SJSA1 (cell line): ENCODE results near the gene KMT2A. TPM values are rescaled to one million over a fixed set of nuclear protein-coding genes. Genes with fewer than 3 reads are reported as not detected.
"Not testable (repeated sequence)": the region's sequence is repeated elsewhere in the genome, so short reads cannot be mapped to it uniquely, and the experiment has no call there.

ENCODE experiments used
- DNase-seq, 2 experiments: peaks; one replicate each; pipeline ENCODE4 v3.0.0-alpha.2; 2015 to 2020; ENCODE audit warnings: low spot score in 2 of 2, low read depth in 1 of 2
- H3K27ac ChIP-seq: fragments of 250-450 bp; sonication (Bioruptor Pico); 2 replicates; pipeline ENCODE4 v1.5.1; 2020; ENCODE audit warnings: mild to moderate bottlenecking, moderate library complexity
- H3K27me3 ChIP-seq: fragments of 250-450 bp; sonication (Bioruptor Pico); replicated peaks from 2 replicates; pipeline ENCODE4 v1.5.1; 2020; ENCODE audit warnings: mild to moderate bottlenecking, moderate library complexity
- H3K36me3 ChIP-seq: fragments of 250-450 bp; sonication (Bioruptor Pico); 2 replicates; pipeline ENCODE4 v1.5.1; 2020; ENCODE audit warnings: mild to moderate bottlenecking
- H3K4me1 ChIP-seq: fragments of 250-450 bp; sonication (Bioruptor Pico); replicated peaks from 2 replicates; pipeline ENCODE4 v1.6.1; 2021; ENCODE audit warnings: mild to moderate bottlenecking
- H3K4me3 ChIP-seq: fragments of 250-450 bp; sonication (Bioruptor Pico); 2 replicates; pipeline ENCODE4 v1.5.1; 2020; ENCODE audit warnings: mild to moderate bottlenecking
- H3K9me3 ChIP-seq: fragments of 250-450 bp; sonication (Bioruptor Pico); replicated peaks from 2 replicates; pipeline ENCODE4 v1.5.1; 2020; ENCODE audit warnings: mild to moderate bottlenecking
- total RNA-seq: library from RNA; depleted of rRNA; stranded (reverse); fragments of >200 nt; shearing (Covaris generic); gene quantifications from 2 replicates; pipeline ENCODE4 v1.2.3, GENCODE V29; 2014; rRNA removed

KMT2A gene
- 12.8 and 13.4 TPM in 2 replicates for total RNA-seq

DNA sequence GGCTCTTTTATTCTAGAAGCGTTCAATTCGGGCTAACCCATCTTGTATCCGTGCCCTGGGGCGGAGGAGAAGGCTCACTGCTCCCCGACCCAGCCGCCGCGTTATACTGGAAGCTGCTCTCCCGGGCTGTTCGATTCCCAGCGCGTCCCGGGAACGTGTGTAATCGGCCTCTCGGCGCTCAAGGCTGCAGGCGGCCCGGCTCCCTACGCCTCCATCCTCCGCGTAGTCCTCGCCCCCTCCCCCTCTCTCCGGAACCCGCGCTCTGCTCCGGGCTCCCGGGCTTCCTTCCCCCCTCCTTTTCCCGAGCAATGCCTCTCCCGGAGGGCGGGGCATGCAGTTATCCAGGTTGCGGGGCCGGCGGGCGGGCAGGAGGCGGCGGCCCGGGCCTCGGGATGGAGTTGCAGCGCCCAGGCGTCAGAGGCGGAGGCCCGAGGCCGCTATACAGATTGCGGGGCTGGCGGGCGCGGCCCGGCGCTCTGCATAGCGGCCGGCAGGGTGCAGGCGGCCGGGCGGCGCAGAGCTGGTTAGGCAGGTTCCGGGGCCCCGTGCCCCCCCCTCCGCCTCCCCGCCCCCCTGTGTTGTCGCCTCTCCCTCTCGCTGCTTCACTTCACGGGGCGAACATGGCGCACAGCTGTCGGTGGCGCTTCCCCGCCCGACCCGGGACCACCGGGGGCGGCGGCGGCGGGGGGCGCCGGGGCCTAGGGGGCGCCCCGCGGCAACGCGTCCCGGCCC lies at the start of gene KMT2A:
KMT2A (plus strand) TSS at position 600 of the 732 bp plus-strand sequence; CDS start at position 621, 21 bp downstream.
- Histone ChIP-seq H3K4me3 (peak within 1 kb of the TSS; percentile 72), H3K4me1 (peaks cover 8% of the 10 kb centered on the region), H3K27me3 (no peaks in the 10 kb centered on the region), H3K27ac (peak within 1 kb of the TSS; percentile 57), H3K36me3 (0 out of 2 replicates have a peak, but pooled peaks cover 9% of the 10 kb centered on the region), H3K9me3 (no peaks in the 10 kb centered on the region)
- peak; percentile 93 for DNase-seq

DNA sequence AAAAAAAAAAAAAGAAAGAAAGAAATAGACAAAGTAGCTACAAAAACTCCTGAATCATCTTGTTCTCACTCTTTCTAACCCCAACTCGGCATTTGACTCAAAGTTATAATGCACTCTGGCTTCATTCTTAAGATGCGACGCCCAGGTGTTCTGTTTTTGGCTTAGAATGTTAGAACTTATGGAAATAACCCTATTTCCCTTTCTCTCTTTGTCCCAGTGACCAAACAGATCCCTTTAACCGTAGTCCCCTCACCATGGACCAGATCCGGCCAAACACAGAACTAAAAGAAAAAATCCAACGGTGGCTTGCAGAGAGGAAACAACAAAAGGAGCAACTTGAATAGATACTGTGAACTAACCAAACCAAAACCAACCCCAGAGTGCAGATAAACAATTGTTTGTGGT lies 40.2 kb upstream of the KMT2A start:
- DNase-seq: no peak
- Histone ChIP-seq H3K9me3 (no peaks in the 10 kb centered on the region), H3K36me3 (0 out of 2 replicates have a peak, but pooled peaks cover 11% of the 10 kb centered on the region), H3K27ac (no peak overlapping the region), H3K27me3 (no peaks in the 10 kb centered on the region), H3K4me1 (no peaks in the 10 kb centered on the region), H3K4me3 (no peak overlapping the region)

DNA sequence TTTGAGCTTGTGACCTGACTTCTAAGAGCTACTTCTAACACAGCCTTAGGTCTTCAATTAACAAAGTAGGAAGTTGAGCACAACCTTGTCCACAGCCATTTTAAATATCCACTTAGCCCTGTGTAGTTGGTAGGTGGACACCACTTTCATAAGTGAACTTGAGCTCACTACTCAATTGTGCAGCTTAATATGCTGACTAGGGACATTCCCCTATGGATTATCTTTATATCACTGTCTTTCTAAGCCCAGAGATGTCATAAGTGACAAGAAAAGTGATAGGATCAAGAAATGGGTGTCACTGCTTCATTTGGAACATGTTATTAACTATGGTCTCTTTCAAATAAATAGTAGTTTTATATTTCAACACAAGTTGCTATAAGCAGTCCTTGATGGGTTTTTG lies 38.8 kb upstream of the KMT2A start:
- Histone ChIP-seq H3K4me3 (no peak overlapping the region), H3K4me1 (no peaks in the 10 kb centered on the region), H3K27me3 (no peaks in the 10 kb centered on the region), H3K36me3 (0 out of 2 replicates have a peak, but pooled peaks cover 10% of the 10 kb centered on the region), H3K9me3 (no peaks in the 10 kb centered on the region), H3K27ac (no peak overlapping the region)
- no peak for DNase-seq

DNA sequence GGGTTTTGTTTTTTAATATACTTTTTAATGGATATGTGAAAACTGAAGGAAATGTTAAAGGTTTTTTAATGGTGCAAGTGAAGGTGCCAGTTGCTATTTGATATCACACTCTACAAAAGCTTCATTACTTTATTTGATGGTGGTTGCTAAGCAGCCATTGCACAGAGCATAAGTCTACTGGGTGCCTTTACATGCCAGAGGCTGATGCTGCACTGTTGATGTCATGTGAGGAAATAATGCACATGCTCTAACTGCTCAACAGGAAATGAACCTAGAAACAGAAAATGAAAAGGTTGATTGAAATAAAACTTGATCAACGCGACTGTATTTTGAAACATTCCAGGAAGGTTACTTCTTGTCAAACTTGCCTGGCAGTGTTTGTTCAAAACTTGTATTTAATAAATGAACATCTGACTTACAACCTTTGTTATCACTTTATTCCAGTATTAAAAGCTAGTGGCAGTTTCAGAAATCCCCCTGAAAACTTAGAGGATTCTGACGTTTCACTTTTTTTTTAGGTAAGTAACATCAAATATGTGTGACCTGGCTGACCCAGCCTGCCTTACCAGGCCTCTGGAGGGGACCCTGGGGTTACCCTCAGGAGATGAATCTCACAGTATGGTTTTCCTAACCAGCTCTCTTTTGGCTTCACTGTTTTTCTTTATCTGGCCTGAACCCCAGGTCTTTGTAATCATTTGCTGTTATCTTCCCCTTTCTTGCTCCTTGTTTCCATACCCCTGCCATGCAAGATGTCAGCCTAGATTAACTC lies 37.3 kb upstream of the KMT2A start:
- H3K36me3 ChIP-seq: 0 out of 2 replicates have a peak, but pooled peaks cover 3% of the 10 kb centered on the region
- H3K4me1 ChIP-seq: no peaks in the 10 kb centered on the region
- H3K27ac ChIP-seq: no peak overlapping the region
- no peaks in the 10 kb centered on the region for H3K27me3 ChIP-seq
- H3K4me3 ChIP-seq: no peak overlapping the region
- DNase-seq: no peak
- H3K9me3 ChIP-seq: no peaks in the 10 kb centered on the region

DNA sequence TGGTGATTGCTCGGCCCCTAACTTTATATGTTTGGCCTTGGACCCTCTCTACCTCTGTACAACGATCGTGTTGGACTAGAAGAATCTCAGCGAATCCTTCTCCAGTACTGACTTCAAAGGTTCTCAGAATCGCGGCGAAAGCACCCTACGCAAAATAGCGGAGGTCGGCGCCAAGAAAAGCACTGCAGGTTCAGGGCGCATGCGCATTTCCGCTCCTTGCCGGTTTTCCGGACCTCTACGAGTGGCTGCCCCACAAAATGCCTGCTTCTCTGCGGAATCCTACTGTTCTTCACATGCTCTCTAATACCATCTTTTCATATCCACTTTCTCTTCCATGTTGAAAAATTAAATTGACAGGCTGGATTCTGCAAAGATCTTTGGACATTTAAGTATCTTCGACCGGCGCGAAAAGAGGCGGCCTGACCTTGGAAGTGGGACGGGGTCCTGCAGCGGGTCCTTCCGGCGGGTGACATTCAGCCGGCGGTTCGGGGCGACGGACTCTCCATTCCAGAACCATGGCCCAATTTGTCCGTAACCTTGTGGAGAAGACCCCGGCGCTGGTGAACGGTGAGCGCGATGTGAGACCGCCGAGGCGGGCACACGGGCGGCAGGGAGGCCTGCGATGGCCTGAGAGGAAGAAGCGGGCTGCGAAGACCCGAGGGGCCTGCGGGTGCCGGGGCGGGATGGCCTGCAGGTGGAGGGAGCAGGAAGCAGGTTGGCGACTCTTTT lies 35.0 kb upstream of the KMT2A start, which contains the start of gene ATP5MG:
ATP5MG (plus strand) TSS at position 456 of the 729 bp plus-strand sequence; CDS start at position 516, 60 bp downstream.
- H3K9me3 ChIP-seq: no peaks in the 10 kb centered on the region
- peak within 1 kb of the TSS; percentile 84 for H3K27ac ChIP-seq
- DNase-seq: peak; percentile 81 to 93
- peaks cover 6% of the 10 kb centered on the region for H3K36me3 ChIP-seq
- no peaks in the 10 kb centered on the region for H3K4me1 ChIP-seq
- H3K27me3 ChIP-seq: no peaks in the 10 kb centered on the region
- H3K4me3 ChIP-seq: peak within 1 kb of the TSS; percentile 68

DNA sequence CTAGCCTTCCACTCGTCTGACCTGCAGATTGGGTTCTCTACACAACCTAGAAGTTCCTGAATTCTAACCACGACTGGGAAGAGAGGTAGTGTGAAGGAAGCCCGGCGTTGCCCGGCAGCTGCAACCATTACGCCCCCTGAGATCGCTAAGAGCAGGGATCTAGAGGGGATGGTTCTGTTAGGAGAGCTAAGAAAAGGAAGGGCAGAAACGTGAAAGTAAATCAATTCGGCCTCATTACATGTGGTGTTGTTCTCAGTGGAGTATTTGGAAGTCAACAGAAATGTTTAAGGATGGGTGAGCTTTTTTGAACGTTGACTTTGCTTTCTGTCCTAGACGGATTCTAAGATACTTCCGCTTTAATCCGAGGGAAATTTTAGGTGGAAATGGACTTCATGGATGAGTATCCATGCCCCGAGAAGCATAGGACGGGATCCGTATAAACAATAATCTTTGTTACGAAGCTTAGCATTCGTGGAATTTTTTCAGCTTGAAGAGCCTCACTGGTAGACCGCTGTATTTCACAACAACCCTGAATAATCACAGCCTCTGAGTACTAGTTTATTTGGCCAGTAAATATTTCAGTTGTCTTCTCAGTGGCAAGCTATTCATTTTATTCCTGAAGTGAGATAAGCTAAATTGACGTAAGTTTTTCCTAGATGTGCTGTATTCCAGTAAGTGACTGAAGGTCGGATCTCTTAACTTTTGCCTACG lies 34.3 kb upstream of the KMT2A start:
- no peaks in the 10 kb centered on the region for H3K27me3 ChIP-seq

DNA sequence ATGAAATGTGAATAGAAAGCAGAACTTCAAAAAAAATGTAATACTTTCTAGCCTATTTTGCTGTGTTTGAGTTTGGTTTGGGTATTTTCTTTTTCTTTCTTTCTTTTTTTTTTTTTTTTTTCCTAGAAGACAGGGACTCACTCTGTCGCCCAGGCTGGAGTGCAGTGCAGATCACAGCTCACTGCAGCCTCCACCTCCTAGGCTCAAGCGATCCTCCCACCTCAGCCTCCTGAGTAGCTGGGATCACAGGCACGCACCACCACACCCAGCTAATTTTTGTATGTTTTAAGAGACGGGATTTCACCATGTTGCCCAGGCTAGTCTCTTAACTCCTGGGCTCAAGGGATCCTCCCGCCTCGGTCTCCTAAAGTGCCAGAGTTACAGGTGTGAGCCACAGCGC lies 33.7 kb upstream of the KMT2A start:
- DNase-seq, H3K4me1 ChIP-seq, H3K9me3 ChIP-seq, H3K27me3 ChIP-seq: not testable (repeated sequence)
- Histone ChIP-seq H3K27ac (peak overlapping the region; percentile 84), H3K4me3 (peak overlapping the region; percentile 68), H3K36me3 (peaks cover 10% of the 10 kb centered on the region)

More for the DNA sequence above, 34.3 kb upstream of the KMT2A start:
- Histone ChIP-seq H3K4me3 (peak overlapping the region; percentile 68), H3K4me1 (no peaks in the 10 kb centered on the region), H3K36me3 (peaks cover 10% of the 10 kb centered on the region), H3K27ac (peak overlapping the region; percentile 84), H3K9me3 (no peaks in the 10 kb centered on the region)
- peak in 1 of 2 experiments; percentile 16 for DNase-seq

DNA sequence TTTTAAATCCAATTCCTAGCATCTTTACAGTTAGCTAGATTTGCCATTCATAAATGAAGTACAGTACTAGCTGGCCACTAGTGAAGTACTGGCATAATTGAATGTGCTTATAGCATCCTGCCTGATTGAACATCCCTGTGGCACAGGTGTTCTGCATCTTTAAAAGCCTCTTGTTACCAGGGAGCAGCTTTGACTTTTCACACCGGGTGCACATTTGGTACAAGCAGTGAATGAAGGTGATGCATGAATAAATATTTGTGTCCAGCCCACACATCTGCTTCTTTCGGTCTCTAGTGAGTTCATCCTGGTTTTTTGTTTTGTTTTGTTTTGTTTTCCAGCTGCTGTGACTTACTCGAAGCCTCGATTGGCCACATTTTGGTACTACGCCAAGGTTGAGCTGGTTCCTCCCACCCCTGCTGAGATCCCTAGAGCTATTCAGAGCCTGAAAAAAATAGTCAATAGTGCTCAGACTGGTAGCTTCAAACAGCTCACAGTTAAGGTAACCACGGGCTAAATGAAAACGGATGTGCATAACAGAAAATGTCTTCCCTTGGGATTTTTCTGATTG lies 29.6 kb upstream of the KMT2A start:
- H3K4me3 ChIP-seq: no peak overlapping the region
- H3K27me3 ChIP-seq: no peaks in the 10 kb centered on the region
- H3K4me1 ChIP-seq: no peaks in the 10 kb centered on the region
- H3K27ac ChIP-seq: no peak overlapping the region
- H3K9me3 ChIP-seq: no peaks in the 10 kb centered on the region
- DNase-seq: no peak
- H3K36me3 ChIP-seq: peaks cover 25% of the 10 kb centered on the region

DNA sequence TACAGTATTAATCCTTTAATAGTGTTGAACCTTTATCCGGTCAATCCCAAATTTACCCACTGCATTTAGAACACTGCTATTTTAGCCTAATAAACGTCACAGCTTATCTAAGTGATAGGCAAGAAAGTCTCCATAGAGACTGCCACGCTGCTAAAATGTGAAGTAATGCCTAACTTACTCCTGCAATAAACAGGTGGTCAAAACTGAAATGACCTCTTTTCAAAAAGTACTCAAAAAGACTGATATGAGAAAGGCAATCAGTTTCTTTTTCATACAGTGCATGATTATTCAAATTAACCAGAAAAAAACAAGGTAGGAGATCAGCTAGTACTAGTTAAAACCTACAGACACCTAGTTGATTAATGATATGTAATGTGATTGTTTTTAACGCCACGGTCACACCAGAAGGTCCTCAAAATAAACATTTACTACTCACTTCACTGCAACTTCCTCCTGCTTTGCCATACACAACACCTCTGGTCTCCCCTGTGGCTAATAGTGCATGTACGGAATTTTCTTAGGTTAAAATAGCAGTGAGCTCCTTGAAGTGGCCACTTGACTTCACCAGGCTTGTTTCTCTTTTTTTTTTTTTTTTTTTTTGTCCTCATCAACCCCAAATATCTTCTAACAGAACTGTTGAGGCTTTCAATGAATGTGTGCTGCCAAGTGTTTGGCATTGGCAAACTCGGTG lies 26.1 kb upstream of the KMT2A start:
- Histone ChIP-seq H3K36me3 (peaks cover 22% of the 10 kb centered on the region; the same call in 1 of the 2 replicates), H3K27ac (no peak overlapping the region), H3K4me1 (no peaks in the 10 kb centered on the region; the same call in 1 of the 2 replicates), H3K27me3 (no peaks in the 10 kb centered on the region), H3K9me3 (no peaks in the 10 kb centered on the region), H3K4me3 (no peak overlapping the region)
- DNase-seq: no peak

DNA sequence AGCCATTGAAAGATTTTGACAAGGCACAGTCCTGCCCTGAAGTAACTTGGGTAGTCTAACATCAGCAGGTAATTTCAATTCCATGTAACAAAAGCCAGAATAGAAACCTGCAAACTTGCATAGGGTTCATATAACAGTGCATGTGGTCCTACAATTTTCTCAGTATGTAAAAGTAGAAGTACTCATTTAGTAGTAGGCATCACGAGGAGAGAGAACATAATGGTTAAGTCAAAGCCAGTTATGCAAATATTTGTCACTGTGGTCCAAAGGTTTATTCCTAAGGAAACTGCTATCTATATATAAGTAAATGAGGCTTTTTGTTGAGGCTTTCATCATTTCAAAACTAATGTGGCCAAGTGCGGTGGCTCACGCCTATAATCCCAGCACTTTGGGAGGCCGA lies 24.8 kb upstream of the KMT2A start:
- H3K27ac ChIP-seq: no peak overlapping the region
- no peak overlapping the region for H3K4me3 ChIP-seq
- no peaks in the 10 kb centered on the region for H3K9me3 ChIP-seq
- no peaks in the 10 kb centered on the region for H3K27me3 ChIP-seq
- no peak for DNase-seq
- peaks cover 9% of the 10 kb centered on the region; the same call in 1 of the 2 replicates for H3K4me1 ChIP-seq
- H3K36me3 ChIP-seq: peaks cover 20% of the 10 kb centered on the region; the same call in 1 of the 2 replicates

DNA sequence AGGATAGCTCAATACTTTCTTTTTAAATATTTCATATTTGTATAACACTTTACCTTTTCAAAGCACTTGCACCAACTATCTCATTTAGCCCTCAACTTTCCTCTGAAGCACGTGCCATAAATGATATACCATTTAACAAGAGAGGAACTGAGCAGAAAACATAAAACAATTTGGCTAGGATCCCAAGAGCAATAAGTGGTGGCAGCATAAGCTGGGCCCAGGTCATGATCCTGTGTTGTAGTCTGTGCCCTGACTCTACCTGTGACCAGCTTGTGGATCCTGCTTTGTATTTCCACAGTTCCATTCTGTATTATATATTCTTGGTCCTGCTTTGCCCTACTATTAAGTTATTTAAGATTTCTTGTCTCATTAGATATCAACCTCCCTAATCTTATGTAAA lies 23.4 kb upstream of the KMT2A start:
- Histone ChIP-seq H3K27ac (no peak overlapping the region), H3K36me3 (peaks cover 14% of the 10 kb centered on the region; the same call in 1 of the 2 replicates), H3K9me3 (no peaks in the 10 kb centered on the region), H3K27me3 (no peaks in the 10 kb centered on the region), H3K4me3 (no peak overlapping the region), H3K4me1 (peaks cover 9% of the 10 kb centered on the region; the same call in 1 of the 2 replicates)
- DNase-seq: no peak

DNA sequence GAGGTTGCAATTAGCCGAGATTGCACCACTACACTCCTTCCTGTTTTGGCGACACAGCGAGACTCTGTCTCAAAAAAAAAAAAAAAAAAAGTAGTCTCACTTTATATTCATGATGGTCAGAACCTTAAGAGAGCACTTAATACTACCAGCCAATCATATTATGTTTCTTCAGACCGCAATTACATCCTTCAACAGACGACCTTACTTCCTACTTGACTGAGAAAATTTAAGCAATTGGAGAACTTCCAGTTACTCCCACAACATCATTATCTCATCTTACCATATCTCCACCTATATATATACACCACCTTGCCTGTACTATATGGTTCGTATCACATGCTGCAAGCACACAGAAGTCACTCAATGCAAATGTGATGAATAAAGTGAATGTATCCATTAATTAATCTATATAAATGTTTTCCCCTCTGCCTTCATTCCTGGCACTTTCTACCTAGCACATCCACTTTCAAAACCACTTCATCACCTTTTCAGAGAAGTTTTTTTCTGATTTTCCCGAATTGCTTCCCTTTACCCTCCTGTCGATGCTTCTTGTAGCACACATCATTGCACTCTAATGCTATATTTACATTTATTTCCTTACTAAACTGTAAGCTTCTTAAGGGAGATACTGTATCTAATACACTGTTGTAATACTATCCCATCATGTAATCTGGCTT lies 21.1 kb upstream of the KMT2A start:
- Histone ChIP-seq H3K4me3 (no peak overlapping the region), H3K27ac (no peak overlapping the region), H3K36me3 (0 out of 2 replicates have a peak, but pooled peaks cover under 1% of the 10 kb centered on the region), H3K9me3 (no peaks in the 10 kb centered on the region), H3K4me1 (peaks cover 9% of the 10 kb centered on the region; the same call in 1 of the 2 replicates), H3K27me3 (no peaks in the 10 kb centered on the region)
- no peak for DNase-seq
